NCI-H2196 treated with DMSO at 0.1 percent for 48 hours (cell line): ENCODE data around the gene IFI44L.

Experiments
- DNase-seq: peaks from one replicate; lab custom pipeline; 2025; ENCODE audit not compliant: unreplicated experiment; lab: John Stamatoyannopoulos, UW

The IFI44L gene

DNA sequence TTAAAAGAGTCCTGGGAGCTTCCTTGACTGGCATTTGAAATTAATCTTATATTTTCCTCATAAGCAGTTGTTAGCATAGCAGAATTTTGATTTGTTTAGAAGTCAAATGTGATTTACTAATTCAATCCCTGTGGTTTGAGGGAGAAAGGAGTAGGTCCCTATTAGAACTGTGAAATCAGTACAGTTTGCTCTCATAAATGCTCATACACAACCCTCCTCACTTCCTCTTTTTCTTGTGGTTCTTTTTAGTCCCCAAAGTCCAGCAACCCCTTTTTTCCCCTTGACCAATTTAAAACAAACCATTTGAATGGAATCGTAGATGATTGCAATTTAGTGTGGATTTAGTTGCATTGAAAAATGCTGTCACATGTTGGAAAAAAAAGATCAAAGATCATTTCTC lies 20.2 kb downstream of the IFI44L start:
- DNase-seq, result no peak

GRCh38 chr1:78641558-78641957 lies 21.3 kb downstream of the IFI44L start:
- no peak for DNase-seq

- no peak for DNase-seq
These were observed 25.5 kb downstream of the IFI44L start for GRCh38 chr1:78645723-78646122.

GRCh38 chr1:78647238-78647637 lies 27.0 kb downstream of the IFI44L start:
- no peak for DNase-seq

DNA sequence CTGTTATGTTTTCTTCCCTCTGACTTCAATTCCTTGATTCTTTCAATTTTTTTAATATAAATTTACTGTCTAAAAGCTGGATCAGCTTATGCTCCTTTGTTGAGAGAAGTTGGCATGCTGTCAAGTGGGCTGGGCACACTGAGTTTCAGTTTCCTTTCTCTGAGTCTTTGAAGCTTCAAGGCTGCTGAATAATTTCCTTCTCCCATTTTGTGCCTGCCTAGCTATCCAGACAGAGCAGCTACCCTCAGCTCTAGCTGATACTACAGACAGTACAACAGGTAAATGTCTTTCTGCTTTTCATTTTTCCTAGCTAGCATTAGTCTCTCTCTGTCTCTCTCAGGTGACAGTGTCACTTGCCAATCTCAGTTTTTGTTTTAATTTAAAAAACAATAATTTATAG lies 29.4 kb downstream of the IFI44L start, which contains the start of gene IFI44:
Gene IFI44 (plus strand): TSS at position 204 of the 400 bp plus-strand sequence. CDS start 365 bp downstream, outside the sequence.
- DNase-seq, result peak; percentile 1

DNA sequence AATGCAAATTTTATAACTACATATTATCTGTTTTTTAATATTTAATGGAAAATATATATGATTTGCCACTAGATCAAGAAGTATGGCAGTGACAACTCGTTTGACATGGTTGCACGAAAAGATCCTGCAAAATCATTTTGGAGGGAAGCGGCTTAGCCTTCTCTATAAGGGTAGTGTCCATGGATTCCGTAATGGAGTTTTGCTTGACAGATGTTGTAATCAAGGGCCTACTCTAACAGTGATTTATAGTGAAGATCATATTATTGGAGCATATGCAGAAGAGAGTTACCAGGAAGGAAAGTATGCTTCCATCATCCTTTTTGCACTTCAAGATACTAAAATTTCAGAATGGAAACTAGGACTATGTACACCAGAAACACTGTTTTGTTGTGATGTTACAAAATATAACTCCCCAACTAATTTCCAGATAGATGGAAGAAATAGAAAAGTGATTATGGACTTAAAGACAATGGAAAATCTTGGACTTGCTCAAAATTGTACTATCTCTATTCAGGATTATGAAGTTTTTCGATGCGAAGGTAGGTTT lies 29.9 kb downstream of the IFI44L start:
- DNase-seq, result no peak

- DNase-seq, result no peak
These were observed 31.0 kb downstream of the IFI44L start for GRCh38 chr1:78651241-78651640.

DNA sequence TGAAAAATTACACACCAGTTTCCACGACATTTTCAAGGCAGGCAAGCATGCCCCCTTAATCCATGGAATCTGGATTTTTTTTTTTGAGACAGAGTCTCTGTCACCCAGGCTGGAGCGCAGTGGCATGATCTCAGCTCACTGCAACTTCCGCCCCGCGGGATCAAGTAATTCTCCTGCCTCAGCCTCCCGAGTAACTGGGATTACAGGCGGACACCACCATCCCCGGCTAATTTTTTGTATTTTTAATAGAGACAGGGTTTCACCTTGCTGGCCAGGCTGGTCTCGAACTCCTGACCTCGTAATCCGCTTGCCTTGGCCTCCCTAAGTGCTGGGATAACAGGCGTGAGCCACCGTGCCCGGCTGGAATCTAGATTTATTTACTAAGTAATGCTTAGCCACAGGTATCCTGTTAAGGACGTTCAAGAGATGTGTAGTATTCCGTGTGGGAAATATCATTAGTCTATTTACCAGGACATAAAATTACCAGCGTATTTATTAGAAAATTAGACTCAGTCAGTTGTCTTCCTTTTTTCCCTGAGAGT lies 31.8 kb downstream of the IFI44L start:
- no peak for DNase-seq

DNA sequence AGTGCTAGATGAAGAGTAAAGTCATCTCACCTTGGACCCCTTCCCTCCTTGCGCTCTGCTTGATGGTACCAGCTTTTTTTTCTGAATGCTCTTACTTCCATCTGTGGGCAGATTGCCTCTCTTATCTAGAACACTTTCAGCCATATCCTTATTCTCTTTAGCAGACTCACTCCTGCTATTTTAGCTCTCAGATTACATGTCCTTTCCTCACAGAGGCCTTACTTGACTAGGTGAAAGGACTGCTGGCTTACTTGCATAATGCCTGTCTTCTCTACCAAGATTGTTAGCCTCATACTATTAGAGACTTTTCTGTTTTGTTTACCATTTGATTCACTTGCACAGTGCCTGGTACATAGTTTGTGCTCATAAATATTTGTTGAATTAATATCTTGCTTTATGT lies 38.7 kb downstream of the IFI44L start:
- no peak for DNase-seq

- DNase-seq, result no peak
These were observed 43.7 kb downstream of the IFI44L start for GRCh38 chr1:78663923-78664322.

GRCh38 chr1:78664763-78665162 lies 44.5 kb downstream of the IFI44L start:
- no peak for DNase-seq

- no peak for DNase-seq
These were observed 45.6 kb downstream of the IFI44L start for GRCh38 chr1:78665809-78666208.

DNA sequence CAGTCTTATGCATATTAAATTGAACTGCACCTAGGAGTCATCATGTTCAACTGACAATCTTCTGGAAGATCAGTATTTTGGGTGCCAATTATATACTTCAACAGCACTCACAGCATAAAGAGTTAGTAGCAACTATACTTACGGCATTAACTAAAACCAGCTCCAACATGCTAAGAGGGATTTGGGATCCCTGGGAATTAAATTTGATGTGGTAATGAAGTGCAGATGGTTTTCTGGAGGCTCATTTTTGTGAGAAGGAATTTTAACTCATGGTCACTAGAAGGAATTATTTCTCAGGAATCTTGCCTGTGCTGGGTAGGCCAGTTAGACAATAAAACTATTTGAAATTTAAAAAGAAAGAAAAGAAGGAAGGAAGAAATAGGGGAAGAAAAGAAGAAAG lies 47.7 kb downstream of the IFI44L start:
- no peak for DNase-seq

DNA sequence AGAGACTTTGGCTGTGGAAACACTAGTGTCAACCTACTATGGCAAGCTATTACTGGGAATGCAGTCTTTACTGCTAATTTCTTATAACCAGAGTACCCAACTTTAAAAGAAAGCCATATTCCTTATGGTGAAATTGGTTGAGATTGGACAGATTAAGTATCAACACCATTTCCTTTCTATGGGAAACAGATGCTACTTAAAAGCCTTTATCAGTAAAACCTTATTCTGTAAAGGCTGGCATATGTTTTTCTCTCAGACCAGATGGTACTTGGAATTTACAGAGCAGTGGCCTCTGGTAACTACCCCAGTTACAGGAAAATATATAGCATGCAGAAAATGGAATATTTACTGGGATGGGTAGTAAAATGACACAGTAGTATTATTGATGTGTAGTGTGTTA lies 48.2 kb downstream of the IFI44L start:
- DNase-seq, result no peak

- DNase-seq, result no peak
These were observed 52.2 kb downstream of the IFI44L start for GRCh38 chr1:78672428-78672827.

DNA sequence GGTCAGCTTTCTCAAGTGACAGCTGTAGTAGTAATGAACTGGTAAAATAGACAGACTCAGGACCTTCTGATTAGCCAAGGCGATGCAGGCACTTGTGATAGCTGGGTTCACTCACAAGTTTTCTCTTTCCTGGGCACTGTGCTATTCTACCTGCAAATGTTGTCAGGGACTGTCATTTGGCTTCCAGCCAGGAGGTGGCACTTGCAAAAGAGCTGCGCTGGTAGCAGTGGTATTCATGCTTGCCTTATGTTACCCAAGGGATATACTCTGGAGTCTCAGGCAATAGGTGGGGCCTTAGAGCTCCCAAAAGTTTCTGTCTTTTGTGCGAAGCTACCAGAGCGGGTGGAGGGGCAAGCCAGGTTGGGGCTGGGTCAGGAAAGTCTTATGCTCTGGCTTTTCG lies 52.9 kb downstream of the IFI44L start:
- DNase-seq, result no peak

DNA sequence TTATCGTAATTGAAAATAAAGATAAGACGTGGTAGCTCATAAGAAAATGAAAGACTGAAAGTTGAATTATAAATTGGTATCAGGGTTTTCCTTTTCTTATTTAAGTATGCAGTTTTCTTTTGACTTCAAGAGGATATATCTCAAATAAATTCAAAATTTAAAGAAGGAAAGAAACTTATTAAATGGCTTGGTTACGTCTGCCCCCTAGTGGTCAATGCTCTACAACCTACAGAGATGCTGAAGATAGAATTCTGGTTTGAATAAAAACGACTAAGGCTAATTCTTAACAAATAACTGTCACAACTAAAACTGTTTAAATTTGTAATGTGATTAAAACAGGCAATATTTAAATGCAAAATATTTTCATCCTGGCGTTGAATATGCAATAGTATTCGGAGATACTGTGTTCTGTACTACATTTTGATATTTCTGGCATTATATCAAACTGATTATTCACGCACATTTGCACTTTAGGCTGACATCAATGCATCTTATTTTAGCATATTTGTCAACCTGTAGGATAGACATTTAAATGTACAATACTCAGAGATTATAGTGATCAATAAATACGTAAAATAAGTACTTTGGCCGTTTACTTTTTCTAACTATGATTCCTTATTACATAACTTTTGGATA lies 56.2 kb downstream of the IFI44L start:
- DNase-seq, result peak; percentile 2

DNA sequence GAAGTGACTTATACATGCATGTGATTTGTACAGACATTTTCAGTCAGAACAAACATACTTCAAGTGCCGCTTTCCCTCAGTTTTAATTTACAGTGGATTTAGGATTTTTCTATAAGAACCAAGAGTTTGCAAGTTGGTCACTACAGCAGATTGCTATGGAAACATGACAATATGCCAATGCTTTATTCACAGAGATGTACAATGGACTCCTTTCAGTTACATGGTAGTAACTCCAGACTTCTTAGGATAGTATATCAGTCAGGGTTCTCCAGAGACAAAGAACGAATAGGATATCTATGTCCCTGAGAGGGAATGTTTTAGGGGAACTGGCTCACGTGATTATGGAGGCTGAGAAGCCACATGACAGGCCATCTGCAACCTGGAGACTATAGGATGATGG lies 56.7 kb downstream of the IFI44L start:
- no peak for DNase-seq

DNA sequence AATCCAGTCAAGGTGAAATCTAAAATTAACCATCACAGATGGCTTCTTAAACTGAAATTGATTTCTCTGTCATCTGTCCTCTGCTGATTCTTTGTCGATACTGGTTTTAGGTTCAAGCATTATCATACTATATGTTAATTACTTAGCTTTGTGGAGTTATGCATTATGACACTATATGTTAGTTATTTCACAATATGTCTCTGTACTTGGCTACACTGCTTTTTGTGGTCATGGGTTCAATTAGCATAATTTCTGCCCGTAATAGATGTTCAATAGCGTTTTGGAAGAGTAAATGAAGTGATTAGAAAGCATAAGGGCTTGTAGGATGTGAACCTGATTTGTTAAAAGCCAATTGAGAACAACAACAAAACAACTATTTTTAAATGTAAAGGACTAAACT lies 57.5 kb downstream of the IFI44L start:
- no peak for DNase-seq

DNA sequence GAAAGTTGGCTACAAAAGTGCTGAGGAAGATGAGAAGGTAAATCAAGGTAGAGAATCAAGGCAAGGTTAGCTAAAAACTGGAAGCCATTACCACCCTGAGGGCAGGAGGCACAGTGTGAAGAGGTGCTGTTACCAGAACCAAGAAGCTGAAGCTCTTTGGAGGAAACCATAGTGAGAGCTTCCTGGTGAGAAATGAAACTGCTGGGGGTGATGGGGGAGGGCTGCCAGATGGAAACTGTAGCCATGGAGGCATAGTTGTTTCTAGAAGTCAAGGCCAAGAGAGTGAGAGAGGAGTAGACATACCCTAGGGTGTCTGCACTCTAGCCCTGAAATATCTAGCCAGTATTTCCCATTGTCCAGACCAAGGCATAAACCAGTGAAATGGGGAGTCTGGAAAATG lies 58.1 kb downstream of the IFI44L start:
- no peak for DNase-seq

DNA sequence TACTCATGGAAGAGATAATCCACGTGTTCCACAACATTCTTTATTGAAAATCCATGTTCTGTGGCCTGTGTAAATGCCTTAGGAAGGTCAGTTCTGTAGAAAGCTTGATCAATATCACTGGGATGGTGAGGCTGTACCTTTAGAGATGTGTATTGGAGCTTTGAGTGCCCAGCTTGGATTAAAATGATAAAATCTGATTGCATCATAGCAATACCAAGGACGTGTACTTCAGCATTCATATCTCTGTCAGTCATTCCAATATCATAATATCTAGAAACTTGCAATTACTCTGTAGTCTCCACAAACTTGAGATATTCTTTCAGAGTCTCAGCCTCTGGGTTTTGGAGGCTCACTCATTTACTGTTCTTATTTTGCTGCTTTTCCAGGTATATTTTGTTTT lies 61.0 kb downstream of the IFI44L start:
- DNase-seq, result no peak

GRCh38 chr1:78682496-78682895 lies 62.2 kb downstream of the IFI44L start:
- no peak for DNase-seq

DNA sequence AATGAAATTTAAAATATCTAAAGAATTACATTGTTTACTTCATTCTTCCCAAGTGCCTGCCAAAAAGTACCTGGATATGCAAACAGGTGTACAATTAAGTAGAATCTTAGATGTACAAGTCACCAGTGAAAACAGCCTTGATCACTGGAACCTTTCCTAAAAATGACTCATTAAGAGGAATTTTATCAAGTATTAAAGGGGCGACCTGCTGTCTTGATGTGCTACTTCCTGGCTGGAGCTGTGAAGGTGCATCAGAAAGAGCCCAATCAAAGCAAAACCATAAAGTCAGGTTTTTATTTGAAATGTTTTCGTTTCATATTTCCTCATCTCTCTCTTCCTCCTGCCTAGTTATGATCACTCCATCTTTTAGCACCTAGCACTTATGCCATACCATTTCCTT lies 62.8 kb downstream of the IFI44L start:
- DNase-seq, result no peak
